GM18873 (cell line): ENCODE data around the gene IKZF3.
"Not testable (repeated sequence)": the region's sequence is repeated elsewhere in the genome, so short reads cannot be mapped to it uniquely, and the experiment has no call there.

Experiments
- ATAC-seq: cut with Tn5 transposase; IDR thresholded peaks from one replicate; pipeline ENCODE4 v1.9.1; 2021; ENCODE audit warnings: mild to moderate bottlenecking, moderate library complexity, moderate number of reproducible peaks; ENCODE audit not compliant: unreplicated experiment, low FRiP score

The IKZF3 gene

DNA sequence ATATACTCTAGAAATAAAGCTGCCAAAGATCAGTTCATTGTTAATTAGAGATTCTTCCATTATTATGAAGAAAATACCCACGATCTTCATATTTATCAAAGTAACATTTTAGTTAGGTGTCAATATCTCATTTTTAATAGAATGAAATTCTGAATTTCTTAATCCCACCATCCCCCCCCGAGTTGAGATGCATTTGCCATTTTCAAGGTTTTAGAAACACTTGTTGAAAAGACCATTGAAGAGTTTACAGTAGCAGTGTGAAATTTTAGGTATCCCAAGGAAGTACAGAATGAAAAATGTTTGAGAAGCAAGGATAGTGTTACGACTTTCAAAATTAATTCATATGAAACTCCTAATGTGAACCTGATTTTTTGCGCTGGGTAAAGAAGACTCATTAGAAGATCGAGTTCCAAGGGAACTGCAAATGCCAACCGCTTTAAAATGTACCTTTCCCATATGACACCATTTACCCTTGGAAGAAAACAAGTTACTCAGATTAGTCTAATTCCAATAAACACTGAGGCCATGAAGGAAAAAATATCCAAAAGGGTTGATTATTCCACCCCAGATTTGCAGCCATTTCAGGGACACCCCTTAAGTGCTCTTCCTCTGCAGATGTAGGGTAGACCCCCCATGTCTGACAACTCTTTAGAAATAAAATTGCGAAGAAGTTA lies 731 bp downstream of the IKZF3 start:
- ATAC-seq = no peak

GRCh38 chr17:39861235-39861634 lies 2.9 kb downstream of the IKZF3 start:
- no peak for ATAC-seq

GRCh38 chr17:39855911-39856649 lies 8.0 kb downstream of the IKZF3 start:
- not testable (repeated sequence) for ATAC-seq

DNA sequence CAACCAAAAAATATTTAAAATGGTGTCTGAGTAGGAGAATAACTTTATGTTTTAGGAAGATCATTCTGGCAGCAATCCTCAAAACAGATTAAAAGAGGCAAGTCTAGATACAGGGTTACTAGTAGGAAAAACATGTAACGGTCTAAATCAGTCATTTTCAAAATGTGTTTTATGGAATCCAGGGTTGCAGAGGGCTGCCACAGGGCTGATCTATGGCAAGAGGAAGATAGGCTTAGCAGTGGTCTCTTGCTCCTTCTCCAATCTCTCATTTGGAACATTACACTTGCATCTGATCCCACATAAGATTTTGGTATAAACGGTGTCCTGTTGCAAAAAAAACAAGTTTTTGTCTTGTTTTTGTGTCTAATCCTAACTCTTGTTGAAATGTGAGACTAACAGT lies 9.2 kb downstream of the IKZF3 start:
- no peak for ATAC-seq

GRCh38 chr17:39852239-39852638 lies 11.9 kb downstream of the IKZF3 start:
- ATAC-seq = no peak

DNA sequence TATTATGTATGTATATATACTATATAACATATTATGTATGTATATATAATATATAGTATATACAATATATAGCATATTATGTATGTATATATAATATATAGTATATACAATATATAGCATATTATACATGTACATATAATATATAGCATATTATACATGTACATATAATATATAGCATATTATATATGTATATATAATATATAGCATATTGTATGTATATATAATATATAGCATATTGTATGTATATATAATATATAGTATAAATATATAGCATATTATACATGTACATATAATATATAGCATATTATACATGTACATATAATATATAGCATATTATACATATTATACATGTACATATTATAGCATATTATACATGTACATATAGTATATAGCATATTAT lies 13.9 kb downstream of the IKZF3 start:
- not testable (repeated sequence) for ATAC-seq

DNA sequence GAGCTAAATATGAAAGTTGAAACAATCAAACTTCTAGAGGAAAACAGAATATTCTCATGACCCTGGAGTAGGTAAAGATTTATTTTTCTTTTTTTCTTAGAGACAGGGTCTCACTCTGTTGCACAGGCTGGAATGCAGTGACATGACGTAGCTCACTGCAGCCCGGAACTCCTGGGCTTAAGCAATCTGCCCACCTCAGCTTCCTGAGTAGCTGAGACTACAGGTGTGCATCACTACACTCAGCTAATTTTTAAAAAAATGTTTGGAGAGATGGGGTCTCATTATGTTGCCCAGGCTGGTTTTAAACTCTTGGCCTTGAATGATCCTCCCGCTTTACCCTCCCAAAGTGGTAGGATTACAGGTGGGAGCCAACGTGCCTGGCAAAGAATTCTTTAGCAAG lies 15.5 kb downstream of the IKZF3 start:
- no peak for ATAC-seq

- no peak for ATAC-seq
Measured at GRCh38 chr17:39846205-39846604, 17.9 kb downstream of the IKZF3 start.

DNA sequence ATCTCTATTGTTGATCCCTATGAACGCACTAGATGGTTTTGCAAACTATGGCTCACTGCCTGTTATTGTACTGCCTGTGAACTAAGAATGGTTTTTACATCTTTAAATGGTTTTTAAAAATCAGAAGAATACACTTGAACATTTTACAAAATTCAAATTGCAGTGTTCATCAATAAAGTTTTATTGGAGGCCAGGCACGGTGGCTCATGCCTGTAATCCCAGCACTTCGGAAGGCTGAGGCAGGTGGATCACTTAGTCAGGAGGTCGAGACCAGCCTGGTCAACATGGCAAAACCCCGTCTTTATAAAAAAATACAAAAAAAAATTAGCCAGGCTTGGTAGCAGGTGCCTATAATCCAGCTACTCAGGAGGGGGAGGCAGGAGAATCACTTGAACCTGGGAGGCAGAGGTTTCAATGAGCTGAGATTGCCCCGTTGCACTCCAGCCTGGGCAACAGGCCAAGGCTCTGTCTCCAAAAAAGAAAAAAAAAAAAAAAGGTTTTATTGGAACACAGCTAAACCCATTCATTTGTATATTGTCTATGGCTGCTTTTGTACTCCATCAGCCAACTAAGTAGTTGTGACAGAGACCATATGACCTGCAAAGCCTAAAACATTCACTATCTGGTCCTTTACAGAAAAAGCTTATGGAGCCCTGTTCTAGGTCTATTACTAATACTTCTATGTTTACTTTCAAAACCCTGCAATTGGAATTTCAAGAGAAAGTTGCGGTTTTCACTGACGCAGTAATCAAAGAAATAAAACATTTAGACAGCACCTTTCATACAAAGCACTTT lies 18.9 kb downstream of the IKZF3 start:
- no peak for ATAC-seq

- no peak for ATAC-seq
Measured at GRCh38 chr17:39841134-39841683, 22.9 kb downstream of the IKZF3 start.

- no peak for ATAC-seq
Measured at GRCh38 chr17:39838784-39839183, 25.3 kb downstream of the IKZF3 start.

DNA sequence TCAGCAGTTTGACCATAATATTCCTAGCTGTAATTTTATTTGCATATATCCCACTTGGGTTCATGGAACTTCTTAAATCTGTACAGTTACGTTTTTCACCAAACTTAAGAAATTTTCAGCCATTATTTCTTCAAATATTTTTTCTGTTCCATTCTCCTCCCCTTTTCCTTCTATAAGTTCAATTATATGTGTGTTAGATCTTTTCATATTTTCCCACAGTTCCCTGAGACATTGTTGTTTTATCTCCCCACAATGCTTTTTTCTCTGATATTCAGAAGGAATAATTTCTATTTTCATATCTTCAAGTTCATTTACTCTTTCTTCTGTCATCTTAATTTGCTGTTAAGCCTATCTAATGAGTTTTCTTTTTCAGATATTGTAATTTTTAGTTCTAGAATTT lies 26.1 kb downstream of the IKZF3 start:
- no peak for ATAC-seq

DNA sequence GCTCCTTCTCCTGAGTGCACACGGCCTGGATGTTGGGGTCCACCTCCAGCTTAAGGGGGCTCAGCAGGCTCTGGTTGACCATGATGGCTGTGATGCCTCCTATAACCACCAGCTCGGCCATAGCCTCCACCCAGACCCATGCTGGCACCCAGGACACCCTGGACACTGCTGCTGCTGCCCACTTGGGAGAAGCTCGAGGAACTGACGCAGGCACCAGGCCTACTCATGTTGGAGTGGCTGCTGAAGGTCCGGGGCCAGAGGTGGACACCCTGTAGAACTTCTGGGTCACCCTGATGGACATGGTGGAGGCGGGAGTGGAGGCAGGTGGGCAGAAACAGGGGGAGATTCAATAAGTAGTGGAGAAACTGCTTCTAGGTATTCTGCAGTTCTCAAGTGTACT lies 28.0 kb downstream of the IKZF3 start:
- no peak for ATAC-seq

DNA sequence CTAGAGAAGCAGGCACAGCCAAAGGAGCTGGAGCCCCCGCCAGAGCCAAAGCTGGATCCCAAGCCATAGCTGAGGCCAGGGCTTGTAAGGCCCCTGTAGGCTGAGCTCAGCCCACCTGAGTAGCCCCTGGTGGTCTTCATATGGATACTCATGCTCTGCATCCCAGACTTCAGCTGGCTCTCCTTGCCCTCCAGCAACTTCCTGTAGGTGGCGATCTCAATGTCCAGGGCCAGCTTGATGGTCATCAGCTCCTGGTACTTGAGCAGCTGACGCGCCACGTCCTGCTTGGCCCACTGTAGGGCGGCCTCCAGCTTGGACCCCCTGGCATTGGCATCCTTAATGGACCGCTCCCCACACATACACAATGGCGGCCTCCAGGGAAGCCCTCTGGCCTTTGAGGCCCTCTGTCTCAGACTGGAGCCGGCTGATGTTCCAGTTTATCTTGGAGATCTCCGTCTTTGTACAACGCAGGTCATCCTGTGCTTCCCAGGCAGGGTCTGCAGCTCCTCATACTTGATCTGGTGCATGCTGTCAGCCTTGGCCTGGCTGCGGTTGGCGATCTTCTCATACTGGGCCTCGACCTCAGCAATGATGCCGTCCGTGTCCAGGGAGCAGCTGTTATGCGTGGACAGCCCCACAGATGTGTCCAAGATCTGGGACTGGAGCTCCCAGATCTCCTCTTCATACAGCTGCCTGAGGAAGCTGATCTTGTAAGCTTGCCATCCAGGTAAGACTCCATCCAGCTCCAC lies 28.9 kb downstream of the IKZF3 start:
- ATAC-seq = no peak

DNA sequence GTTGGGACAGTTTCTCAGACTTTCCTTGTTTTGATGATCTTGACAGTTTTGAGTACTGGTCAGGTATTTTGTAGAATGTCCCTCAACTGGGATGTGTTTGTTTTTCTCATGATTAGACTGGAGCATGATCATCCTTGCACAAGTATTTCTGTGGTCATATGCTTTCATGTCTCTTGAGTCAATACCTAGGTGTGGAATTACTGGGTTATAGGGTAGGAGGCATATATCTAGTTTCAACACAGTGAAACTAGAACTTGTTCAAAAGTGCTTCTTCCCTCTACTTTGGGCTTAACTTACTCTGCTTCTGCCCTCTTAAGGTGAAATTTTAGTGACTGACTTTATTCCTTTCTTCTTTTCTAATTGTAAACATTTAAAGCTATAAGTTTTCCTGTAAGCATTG lies 30.1 kb downstream of the IKZF3 start:
- ATAC-seq = no peak

GRCh38 chr17:39831588-39831987 lies 32.5 kb downstream of the IKZF3 start:
- ATAC-seq = no peak

- no peak for ATAC-seq
Measured at GRCh38 chr17:39828443-39828842, 35.7 kb downstream of the IKZF3 start.

DNA sequence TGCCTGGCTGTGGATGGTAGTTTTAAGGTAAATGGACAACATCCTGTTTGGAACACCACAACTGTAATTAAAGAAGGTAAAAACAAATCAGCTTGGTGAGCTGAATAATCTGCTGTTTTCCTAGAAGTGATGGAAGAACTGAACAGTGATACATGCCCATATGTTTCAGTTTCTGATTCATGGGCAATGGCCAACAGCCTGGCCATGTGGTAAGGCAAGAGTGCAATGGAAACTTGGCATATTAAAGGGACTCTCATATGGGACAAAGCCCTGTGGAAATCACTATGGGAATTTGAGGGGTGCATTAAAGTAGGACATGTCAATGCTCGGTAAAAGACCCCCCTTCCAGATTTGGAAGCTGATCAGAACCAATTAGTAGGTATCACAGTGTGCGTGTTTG lies 37.8 kb downstream of the IKZF3 start:
- ATAC-seq = no peak

GRCh38 chr17:39823407-39824054 lies 40.6 kb downstream of the IKZF3 start:
- no peak for ATAC-seq

GRCh38 chr17:39822051-39822451 lies 42.1 kb downstream of the IKZF3 start:
- no peak for ATAC-seq
